Measurements from ENCODE around the gene RNF112.

GRCh38 chr17:19370493-19370960 is 40.5 kb upstream of the RNF112 start:
- TF ChIP-seq POLR2A (IDR thresholded peaks at IDR 0.05), result no peak
- TF ChIP-seq, protein P1, sequence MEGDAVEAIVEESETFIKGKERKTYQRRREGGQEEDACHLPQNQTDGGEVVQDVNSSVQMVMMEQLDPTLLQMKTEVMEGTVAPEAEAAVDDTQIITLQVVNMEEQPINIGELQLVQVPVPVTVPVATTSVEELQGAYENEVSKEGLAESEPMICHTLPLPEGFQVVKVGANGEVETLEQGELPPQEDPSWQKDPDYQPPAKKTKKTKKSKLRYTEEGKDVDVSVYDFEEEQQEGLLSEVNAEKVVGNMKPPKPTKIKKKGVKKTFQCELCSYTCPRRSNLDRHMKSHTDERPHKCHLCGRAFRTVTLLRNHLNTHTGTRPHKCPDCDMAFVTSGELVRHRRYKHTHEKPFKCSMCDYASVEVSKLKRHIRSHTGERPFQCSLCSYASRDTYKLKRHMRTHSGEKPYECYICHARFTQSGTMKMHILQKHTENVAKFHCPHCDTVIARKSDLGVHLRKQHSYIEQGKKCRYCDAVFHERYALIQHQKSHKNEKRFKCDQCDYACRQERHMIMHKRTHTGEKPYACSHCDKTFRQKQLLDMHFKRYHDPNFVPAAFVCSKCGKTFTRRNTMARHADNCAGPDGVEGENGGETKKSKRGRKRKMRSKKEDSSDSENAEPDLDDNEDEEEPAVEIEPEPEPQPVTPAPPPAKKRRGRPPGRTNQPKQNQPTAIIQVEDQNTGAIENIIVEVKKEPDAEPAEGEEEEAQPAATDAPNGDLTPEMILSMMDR (IDR thresholded peaks at IDR 0.05), result no peak
